Stimulated activated CD4-positive, alpha-beta T cell treated with anti-CD3 and anti-CD28 coated beads, Interleukin-1b, Interleukin-23, amount 100 ng/mL, for 1 hour (primary cell): ENCODE results near the gene LPP.
"Not testable (repeated sequence)": the region's sequence is repeated elsewhere in the genome, so short reads cannot be mapped to it uniquely, and the experiment has no call there.

Experiments used
- DNase-seq, 2 donors: peaks; one replicate each; pipeline ENCODE4 v3.0.0-alpha.2; 2020; ENCODE audit warnings: low read depth in 2 of 2

The LPP gene

DNA sequence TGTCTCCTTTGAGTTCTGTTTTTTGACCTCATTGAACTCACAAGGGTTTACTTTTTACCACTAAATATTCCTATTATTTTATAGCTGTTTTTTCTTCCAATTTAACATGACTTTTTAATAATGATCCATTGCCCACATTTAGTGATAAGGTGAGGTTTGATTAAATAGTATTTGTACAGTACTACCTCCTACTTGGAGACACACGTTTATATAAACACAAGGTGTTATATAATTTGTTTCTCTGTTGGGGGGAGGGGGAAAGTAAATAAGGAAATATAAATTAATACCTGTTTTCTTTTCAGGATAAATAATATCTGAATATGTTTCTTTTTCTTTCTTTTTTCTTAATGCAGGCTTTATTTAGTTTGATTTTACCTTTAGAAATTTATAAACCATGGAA lies 281.3 kb downstream of the LPP start:
- no peak for DNase-seq

DNA sequence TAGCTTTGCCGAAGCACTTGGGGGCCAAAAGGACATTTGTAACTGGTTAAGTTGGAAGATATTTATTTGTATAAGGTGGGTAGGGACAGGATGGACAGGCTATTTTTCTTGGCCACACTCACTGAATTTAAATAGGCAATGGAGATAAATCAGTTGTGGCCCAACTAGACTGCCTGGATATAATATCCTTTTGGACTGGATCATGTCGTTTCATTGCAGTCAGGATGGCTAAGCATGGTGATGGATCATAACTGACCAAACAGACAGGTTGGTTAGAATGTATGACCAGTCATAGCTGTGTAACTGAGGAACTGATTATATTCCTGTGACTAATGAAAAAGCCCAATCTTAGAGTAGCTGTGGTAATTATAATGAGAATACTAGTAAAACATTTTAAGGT lies 284.0 kb downstream of the LPP start:
- DNase-seq = no peak

DNA sequence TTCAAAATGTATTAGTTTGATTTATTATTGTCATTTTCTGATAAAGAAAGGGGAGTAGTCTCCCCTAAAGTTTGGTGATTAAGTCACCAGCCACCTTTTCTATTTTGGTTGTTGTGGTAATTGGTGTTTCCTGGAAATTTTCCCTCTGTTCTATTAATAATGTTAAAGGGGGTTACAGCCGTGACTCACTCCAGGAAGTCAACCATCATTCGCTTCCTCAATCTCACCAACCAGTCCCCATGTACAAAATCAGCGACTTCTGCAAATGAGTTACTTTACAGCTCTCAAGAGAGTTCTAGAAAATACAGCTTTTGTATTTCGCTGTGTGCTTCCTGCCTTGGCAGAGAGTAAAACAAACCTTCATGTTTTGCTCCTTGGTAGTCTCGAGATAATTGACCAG lies 285.1 kb downstream of the LPP start:
- peak in 1 of 2 donors; percentile 3 for DNase-seq

DNA sequence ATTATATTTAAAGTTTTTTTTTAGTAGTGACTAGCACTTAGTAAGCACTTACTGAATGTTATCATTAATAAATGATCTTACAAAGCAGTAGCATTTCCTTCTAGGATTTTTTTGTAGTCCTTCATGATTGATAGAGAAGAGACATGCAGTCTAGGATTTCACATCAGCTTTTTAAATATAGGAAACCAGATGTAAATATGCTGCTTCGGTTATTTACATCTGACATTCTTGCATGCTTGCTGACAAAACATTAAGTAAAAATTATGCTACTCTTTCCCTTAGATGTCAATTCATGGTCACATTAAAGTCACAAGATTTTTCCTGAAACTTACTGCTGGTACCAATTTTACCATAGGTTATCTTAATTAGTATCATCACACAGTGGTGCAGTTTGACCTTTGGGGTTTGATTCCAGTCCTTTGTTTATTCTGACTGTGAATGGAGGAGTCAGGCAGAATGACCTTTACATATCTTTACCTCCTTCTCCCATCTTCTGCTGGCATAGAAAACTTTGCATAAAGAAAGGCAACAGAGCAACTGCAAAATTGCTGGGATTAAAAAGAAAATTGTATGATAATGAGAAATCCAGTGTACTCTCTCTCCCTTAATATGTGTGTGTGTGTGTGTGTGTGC lies 286.5 kb downstream of the LPP start:
- no peak for DNase-seq

DNA sequence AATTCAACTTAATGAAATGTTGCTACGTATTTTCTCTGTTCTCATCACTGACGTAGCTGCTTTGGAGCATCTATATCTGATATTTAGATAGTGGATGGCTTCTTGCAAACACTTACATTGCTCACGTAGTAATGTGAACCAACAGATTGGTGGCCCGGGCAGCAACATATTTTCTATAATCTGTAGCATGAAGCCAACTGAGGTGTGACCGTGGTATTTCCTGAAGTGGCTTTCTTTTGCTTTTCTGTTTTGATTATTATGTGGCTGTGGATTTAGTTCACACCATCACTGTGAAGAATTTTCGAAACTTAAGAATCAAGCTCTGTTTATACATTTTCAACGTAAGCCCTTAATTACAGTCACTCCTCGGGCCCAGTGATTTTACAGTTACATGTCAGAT lies 288.5 kb downstream of the LPP start:
- no peak for DNase-seq

DNA sequence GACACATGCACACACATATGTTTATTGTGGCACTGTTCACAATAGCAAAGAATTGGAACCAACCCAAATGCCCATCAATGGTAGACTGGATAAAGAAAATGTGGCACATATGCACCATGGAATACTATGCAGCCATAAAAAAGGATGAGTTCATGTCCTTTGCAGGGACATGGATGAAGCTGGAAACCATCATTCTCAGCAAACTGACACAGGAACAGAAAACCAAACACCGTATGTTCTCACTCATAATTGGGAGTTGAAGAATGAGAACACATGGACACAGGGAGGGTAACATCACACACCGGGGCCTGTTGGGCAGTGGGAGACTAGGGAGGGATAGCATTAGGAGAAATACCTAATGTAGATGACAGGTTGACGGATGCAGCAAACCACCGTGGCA lies 291.2 kb downstream of the LPP start:
- DNase-seq = not testable (repeated sequence)

DNA sequence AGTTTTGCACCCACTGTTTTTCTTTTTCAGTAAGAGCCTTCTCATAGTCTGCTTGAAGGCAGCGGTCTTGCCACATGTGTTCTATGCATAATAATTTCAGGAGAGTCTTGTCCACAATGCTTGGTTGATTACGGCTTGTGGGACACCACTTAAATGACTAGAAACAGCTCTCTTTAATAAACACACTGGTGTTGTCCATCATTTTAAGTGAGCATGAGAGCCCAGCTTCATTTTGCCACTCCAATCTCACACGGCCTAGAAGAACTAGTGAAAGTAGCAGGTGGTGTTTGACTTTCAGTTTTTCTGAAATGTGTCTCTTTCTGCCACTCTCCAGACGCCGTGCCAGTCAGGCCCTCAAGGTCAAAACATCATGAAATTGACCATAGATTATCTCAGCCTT lies 292.1 kb downstream of the LPP start:
- no peak for DNase-seq

DNA sequence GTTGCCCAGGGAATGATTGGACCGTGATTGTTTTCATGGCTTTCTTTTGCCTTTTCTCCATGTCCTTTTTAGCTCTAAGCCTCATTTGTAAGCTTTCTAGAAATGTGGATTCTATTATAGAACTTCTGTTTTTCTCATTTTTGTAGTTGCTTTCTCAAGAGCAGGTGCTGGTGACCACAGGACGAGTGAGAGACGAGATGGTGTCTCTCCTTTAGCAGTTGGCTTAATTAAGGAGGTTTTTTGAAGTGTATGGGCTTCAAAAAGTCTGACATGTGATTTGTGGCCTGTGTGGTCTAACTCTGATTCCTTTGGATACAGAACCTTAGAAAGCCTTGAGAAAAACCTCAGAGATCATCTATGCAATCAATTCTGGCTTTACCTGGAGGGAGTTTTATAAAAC lies 292.8 kb downstream of the LPP start:
- no peak for DNase-seq

DNA sequence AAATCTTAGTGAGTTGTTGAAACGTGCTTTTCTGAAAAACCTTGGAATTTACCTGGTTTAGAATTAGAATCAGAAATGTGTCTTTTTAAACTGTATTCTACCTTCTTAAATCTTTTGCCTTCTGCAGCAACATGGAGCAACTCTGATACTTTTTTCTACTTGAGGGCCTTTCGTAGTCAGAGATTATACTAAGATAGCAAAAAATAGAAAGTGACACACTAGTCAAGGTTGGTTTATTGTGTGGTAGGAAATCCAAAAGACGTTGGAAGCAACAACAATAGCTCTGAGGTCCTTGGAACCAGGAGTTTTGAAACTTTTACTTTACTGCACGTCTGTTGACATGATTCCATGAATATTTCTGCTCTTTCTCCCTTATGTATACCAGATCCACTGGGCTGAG lies 294.9 kb downstream of the LPP start:
- DNase-seq = no peak

DNA sequence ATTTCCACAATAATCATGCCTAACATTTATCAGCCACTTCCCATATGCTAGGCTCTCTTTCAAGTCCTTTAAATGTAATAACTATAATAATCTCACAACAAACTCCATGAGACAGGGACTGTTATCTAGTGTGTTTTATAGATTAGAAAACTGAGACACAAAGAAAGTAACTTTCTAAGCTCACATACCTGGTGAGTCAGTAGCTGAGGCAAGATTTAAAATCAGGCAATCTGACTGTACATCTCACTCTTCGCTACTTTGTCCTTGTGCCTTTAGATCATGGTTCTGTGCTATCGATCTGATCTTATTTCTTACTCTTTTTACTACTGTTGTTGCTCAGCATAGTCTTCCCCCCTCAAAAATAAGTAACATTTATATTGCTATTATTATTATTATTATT lies 295.5 kb downstream of the LPP start:
- no peak for DNase-seq

DNA sequence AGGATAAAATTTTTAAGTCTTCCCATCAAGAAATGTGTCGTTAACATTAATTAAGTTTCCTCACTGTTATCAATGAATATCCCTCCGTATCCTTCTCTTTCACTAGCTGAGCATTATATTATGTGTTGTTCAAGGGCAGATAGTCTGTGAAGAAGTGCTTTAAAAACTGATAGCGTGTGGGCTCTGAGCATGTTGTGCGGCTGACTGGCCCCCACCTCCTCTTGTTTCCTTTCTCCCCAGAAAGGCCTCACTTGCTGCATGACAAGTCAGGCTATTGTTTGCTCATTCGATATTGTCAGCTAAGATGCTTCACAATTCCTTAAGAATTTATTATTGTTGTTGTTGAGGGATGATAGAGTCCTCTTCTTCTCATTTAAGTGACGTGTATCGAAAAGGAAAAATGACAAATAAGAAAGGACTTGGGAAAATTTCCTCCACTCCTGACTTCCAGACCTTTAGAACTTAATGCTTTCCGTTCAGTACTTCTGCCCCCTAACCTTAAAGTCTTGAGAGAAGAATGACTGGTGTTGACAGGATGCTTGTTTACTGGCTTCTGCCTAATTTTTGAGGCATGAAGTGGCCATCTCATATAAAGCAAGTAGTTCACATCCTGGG lies 298.3 kb downstream of the LPP start:
- no peak for DNase-seq

DNA sequence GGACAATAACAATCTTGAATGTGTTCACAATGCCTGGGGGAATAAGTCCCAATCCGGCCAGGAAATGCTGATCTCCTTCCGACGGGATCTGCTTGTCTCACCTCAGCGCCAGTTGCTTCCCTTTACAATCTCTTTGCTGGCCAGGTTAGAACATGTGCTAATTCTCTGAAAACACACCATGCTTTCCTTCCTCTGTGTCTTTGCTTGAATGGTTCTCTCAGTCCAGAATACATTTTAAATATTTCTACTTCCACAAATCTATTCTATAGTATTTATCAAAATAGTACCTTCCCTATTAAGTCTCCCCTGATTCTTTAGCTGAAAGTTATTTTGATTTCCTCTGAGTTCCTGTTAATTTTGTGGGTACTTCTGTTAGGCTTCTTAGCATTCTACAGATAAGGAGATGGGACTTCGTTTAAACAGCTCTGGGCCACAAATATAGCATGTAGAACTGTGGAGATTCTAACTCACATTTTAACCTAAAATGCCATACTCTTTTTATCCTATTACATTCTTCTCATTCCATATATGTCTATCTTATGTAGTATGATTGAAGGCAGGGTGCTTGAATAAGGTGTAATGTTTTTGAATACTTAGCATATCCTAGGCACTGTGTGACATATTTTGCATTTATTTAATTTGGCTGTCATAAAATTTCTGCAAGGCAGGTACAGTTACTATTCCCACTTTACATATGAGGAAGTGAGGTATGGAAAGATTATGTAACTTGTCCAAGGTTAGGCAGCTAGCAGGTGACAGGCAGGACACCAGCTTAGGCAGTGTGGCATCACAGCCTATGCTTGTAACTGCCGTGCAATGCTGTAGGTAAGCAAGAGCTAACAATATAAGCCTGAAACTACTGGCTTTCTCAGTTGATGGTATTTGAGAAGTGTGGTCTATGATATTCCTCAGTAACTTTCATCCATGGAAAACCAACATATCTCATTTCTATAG lies 299.8 kb downstream of the LPP start:
- no peak for DNase-seq

DNA sequence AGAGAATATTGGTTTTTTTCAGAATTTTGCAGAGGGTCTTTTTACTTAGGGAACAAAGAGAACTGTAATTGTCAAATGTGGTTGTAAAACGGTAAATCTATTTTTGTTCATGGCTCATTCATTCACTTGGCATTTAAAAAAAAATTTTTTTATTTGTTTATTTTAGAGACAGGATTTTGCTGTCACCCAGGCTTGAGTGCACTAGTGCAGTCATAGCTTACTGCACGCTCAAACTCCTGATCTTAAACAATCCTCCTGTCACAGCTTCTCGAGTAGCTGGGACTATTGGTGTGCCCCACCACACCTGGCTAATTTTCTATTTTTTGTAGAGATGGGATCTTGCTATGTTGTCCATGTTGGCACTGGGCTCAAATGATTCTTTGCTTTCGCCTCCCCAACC lies 301.8 kb downstream of the LPP start:
- DNase-seq = no peak

DNA sequence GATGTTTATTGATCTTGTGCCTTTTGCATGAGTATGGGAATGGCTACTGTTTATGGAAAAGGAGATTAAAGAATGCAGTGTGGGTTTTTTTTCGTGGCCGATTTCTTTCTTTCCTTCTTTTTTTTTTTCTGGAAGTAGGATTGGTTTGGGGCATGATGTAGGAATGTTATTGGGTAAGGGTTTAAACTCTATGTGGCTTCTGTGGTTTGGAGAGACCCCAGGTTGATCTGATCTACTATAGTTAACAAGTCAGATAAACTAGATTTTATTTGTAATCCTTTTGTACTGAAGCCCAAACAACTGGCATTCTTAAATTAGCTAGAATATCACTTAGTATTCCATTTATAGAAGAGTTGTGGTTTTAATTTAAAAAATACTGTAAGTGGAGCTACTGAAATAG lies 304.8 kb downstream of the LPP start:
- no peak for DNase-seq

DNA sequence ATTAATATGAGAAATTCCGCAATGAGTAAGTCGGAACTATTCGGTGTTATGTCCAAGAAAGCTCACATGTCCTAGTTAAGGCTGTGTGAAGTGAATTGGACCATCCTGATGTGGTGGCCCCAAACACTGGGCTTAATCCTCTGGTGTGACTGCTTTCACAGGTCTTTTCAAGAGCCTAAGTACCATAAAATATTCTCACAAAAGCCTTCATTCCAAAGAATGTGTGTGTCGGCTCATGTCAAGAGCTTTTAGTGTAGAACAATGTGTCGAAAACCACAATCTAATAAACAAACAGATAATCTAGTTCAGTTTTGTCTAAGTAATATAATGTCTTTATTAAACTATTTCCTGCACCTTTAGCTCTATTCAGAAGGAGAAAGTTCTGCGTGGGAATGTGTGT lies 311.4 kb downstream of the LPP start:
- no peak for DNase-seq

DNA sequence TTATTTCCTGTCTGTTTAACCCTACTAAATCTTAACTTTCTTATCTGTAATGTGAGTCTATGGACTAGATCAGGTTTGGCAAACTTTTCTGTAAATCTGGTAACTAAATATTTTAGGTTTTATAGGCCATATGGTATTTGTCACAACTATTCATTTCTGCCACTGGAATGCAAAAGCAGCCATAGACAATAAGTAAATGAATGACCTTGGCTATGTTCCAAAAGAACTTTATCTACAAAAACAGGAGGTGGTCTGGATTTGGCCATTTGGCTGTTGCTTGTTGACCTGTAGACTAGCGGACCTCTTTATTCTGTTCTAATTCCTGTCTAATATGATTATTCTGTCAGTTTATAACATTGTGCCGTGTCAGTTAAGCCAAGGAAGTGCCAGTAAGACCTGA lies 314.2 kb downstream of the LPP start:
- DNase-seq = no peak

DNA sequence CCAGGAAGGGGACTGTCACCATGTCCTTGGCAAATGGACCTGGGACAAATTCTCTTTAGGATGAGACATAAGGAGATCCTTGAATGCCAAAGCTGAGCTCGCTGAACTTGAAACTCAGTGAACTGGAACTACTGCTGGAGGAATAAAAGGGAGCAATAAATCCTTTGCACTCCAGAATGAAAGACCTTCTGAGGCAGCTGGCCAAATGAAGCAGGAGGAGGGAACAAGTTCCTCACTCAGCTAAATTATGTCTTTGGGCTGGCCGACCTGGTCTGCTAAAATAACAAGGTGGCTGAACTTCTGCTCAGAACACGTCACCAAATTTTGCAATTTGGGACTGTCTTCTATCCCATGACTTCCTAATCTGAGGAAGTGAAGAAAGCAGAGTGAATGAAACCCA lies 314.7 kb downstream of the LPP start:
- no peak for DNase-seq

DNA sequence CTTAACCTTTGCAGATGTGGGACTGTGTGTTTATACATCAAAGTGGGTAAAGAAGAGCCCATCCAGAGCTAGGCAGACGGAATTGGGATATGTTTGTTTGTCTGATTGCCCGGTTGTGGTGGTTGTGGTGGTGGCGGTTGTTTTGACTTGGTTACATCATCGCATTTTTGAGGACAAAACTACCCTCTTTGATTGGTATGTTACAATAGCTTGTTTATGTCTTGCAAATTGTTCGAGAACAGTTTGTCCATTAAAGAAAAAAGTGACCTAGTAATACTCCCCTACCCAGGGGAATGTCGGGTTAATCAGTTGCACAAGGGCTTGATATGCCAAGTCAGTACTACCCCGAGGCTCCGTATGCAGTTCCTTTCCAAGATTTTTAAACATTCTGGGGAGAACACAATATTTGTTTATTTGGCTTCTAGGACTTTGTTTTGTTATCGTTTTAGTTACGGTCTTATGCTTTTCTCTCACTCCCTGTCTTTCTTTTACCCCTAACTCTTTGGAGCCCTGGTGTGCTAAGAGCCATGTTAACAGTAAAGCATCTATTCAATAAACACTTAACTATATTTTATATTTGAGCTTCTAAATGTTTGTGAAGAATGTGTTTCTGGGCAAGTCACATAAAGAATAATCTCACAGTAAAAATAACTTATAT lies 315.4 kb downstream of the LPP start:
- DNase-seq = no peak

DNA sequence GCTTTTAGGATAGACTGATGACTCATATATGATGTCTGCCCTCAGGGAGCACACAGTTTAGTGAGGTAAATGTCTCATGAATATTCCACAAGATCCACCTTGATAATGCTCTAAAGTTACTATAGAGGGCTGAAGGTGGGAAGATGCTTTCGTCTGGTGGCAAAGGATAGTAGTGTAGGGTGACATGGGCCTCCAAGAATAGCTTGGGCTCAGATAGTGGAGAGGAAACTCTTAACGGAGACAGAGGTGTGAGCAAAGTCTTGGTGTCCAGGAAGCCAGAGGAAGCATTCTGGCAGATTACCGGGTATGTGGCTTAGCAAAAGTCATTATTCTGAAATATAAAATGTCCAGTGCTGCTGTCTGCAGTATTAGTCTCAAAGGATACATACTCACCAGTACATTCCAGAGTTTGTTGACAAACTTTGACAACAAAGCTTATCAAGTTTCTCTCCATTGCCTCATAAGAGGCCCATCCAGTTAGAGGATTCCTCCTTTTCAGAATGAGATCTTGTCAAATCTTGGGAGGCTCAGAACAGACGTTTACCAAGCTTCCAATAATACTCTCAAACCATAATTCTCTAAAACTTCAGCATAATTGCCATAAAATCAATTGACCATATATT lies 316.7 kb downstream of the LPP start:
- no peak for DNase-seq

DNA sequence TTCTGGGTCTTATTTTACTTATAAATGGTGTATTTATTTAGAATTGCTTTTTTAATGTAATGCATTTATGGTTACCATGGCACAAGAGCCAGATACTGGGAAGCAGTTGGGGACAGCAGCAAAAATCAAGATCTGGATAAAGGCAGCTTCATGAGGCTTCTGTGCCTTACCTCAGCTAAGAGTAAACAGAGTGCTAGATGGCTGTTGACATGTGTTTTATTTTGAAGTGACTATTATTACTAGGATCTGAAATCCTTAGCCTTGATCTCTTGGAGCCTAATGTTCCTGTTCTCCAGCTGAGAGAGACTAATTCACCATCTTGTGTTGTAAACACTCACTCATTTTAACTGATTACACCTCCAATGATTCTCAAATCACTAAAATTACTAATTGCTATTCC lies 317.8 kb downstream of the LPP start:
- DNase-seq = no peak

DNA sequence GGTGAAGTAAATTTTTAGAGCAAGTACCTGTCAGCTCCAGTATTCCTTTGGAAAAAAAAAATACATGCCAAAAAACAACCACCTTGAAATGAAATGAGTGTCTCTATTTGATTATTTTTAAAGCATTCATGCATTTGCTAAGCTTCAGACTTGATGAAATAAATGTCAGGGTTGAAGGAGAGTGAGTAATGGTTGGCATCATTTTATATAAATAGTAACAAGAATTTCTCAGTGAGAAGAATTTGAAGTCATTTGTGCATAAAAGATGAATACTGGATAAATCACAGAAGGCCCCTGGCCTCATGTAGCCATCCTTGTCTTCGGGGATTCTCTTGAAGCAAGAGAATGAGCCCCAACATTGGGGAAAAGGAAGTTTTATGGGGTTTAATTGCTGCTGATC lies 318.4 kb downstream of the LPP start:
- DNase-seq = no peak

DNA sequence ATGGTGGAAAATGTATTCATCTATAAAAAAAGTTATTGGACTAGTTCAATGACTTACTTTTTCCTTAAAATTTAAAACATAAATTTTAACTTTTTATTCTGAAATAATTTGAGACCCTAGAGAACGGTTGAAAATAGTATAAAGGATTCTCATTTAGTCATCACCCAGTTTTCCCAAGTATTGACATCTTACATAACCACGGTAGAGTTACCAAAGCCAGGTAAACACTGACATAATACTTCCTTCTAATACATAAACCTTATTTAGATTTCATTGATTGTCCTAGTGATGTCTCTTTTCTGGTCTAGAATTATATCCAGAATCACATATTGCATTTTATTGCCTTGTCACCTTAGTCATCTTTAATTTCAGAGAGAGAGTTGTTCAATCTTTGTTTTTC lies 319.1 kb downstream of the LPP start:
- DNase-seq = no peak
